K562 (cell line): ENCODE measurements around the gene JUND. TPM values are rescaled to one million over a fixed set of nuclear protein-coding genes. Genes with fewer than 3 reads are reported as not detected.

ENCODE experiments used
- CEBPZ ChIP-seq: fragments of 150-350 bp; IDR thresholded peaks from 2 replicates; pipeline ENCODE4 v1.6.1; 2014; ENCODE audit warnings: low read depth, mild to moderate bottlenecking, low read length, borderline replicate concordance
- CREBBP ChIP-seq: IDR thresholded peaks from one replicate; pipeline ENCODE4 v1.6.1; 2012; ENCODE audit warnings: low read depth, mild to moderate bottlenecking, control low read depth, inconsistent platforms, low read length
- ETV6 ChIP-seq, 3 experiments: fragments of 150-350 bp in 1 of 3; sonication (generic) in 1 of 3; formaldehyde crosslinking in 1 of 3; IDR thresholded peaks; 2 replicates each; pipeline versions ENCODE4 v1.6.1 to v1.8.0; 2014 to 2022; ENCODE audit warnings: borderline replicate concordance in 2 of 3, low read depth in 2 of 3, antibody characterized with exemption in 1 of 3, low read length in 1 of 3, mild to moderate bottlenecking in 1 of 3, missing genetic modification reagents in 1 of 3
- GABPB2 ChIP-seq: fragments of 250-450 bp; sonication (Bioruptor Pico); conservative IDR thresholded peaks from 2 replicates; pipeline ENCODE4 v1.5.1; 2021; ENCODE audit warnings: mild to moderate bottlenecking
- HDAC8 ChIP-seq: fragments of 450-650 bp; IDR thresholded peaks from 2 replicates; pipeline ENCODE4 v1.6.1; 2016; ENCODE audit warnings: mild to moderate bottlenecking, missing genetic modification characterization, moderate library complexity, missing compliant biosample characterization
- NR0B1 ChIP-seq: fragments of 450-650 bp; IDR thresholded peaks from one replicate; pipeline ENCODE4 v1.6.1; 2018; ENCODE audit warnings: mild to moderate bottlenecking, moderate library complexity; ENCODE audit not compliant: partially characterized antibody
- PCBP1 ChIP-seq: fragments of 200-400 bp; formaldehyde crosslinking; IDR thresholded peaks from 2 replicates; pipeline ENCODE4 v1.6.1; 2018; ENCODE audit warnings: mild to moderate bottlenecking, low read depth, low read length; ENCODE audit not compliant: poor library complexity, severe bottlenecking
- SIN3B ChIP-seq: fragments of 450-650 bp; IDR thresholded peaks from 2 replicates; pipeline ENCODE4 v1.6.1; 2017; ENCODE audit warnings: low read depth, mild to moderate bottlenecking, moderate library complexity
- SMARCC2 ChIP-seq: fragments of 450-650 bp; IDR thresholded peaks from 2 replicates; pipeline ENCODE4 v1.6.1; 2017; ENCODE audit warnings: antibody characterized with exemption, moderate library complexity, mild to moderate bottlenecking, low read depth
- SPI1 ChIP-seq: IDR thresholded peaks from 2 replicates; pipeline ENCODE4 v1.6.1; 2011; ENCODE audit warnings: low read depth, low read length, control low read depth, borderline replicate concordance
- SRF ChIP-seq, 2 experiments: fragments of 250-450, 450-650 bp in 1 of 2; sonication (Bioruptor Pico) in 1 of 2; sonication (generic) in 1 of 2; formaldehyde crosslinking; IDR thresholded peaks; 2 replicates each; pipeline versions ENCODE4 v1.5.0 to v1.5.1; 2020 to 2022; ENCODE audit warnings: mild to moderate bottlenecking in 1 of 2, missing genetic modification reagents in 1 of 2
- TBL1XR1 ChIP-seq, 2 experiments: IDR thresholded peaks; 2 replicates each; pipeline ENCODE4 v1.6.1; 2012; ENCODE audit warnings: improper control_type of control experiment in 2 of 2, low read length in 2 of 2, mild to moderate bottlenecking in 1 of 2
- ZNF24 ChIP-seq: fragments of 450-650 bp; IDR thresholded peaks from 2 replicates; pipeline ENCODE4 v1.6.1; 2016
- ZNF57 ChIP-seq: fragments of 450-650 bp; formaldehyde crosslinking; IDR thresholded peaks from 2 replicates; pipeline ENCODE4 v1.4.0; 2020; ENCODE audit warnings: mild to moderate bottlenecking, moderate library complexity
- ZNF77 ChIP-seq: fragments of 250-450 bp; sonication (Bioruptor Pico); IDR thresholded peaks from 2 replicates; pipeline ENCODE4 v1.5.0; 2020
- ZNF778 ChIP-seq: fragments of 450-650 bp; formaldehyde crosslinking; IDR thresholded peaks from 2 replicates; pipeline ENCODE4 v1.4.0; 2020; ENCODE audit warnings: mild to moderate bottlenecking, moderate library complexity
- ZNF785 ChIP-seq: fragments of 250-450 bp; sonication (Bioruptor Pico); IDR thresholded peaks from 2 replicates; pipeline ENCODE4 v1.4.0; 2020; ENCODE audit warnings: mild to moderate bottlenecking
- ZNF830 ChIP-seq: fragments of 250-450 bp; sonication (Bioruptor Pico); IDR thresholded peaks from 2 replicates; pipeline ENCODE4 v1.5.0; 2021; ENCODE audit warnings: mild to moderate bottlenecking
- polyA plus RNA-seq, 8 experiments: library from polyadenylated mRNA; depleted of rRNA in 4 of 8; stranded (reverse) in 5 of 8; unstranded in 3 of 8; fragments of >200 nt; fragmentation: Nextera tagmentation in 2 of 8; fragmentation: Illumina TruSeq in 1 of 8; extraction: Ambion mirVana in 2 of 8; extraction: Trizol in 1 of 8; gene quantifications; 2 replicates each; pipeline versions ENCODE4 v1.2.1 to v1.2.3, GENCODE V29; 2011 to 2014; ENCODE audit warnings: inconsistent platforms in 1 of 8, missing spikeins in 1 of 8
- total RNA-seq, 7 experiments: library from RNA; depleted of rRNA in 6 of 7; stranded (reverse); fragments of >200 nt in 6 of 7; fragmentation: Illumina TruSeq in 2 of 7; extraction: Trizol in 2 of 7; gene quantifications; 2 replicates each; pipeline versions ENCODE4 v1.2.1 to v1.2.3, GENCODE V29; 2011 to 2021; ENCODE audit warnings: low replicate concordance in 1 of 7
- TF ChIP-seq, protein P1 (sequence below), 2 experiments: fragments of 450-650 bp; conservative IDR thresholded peaks; 2 replicates each; pipeline ENCODE4 v1.6.1; 2017; ENCODE audit warnings: mild to moderate bottlenecking in 2 of 2, moderate library complexity in 2 of 2
- TF ChIP-seq, protein P2 (sequence below): fragments of 250-450 bp; sonication (Bioruptor Pico); IDR thresholded peaks from 2 replicates; pipeline ENCODE4 v1.5.1; 2021; ENCODE audit warnings: mild to moderate bottlenecking

JUND gene
- total and polyA plus RNA-seq, 9 of the 15 experiments (the other 6 are each of a cell fraction or from before 2014, with no cell fraction given): 6.4 to 286 (median 42.3) TPM

- TF ChIP-seq CEBPZ (0 out of 2 replicates have a peak, but pooled peaks have one; percentile 29), SPI1 (no peak), ZNF778 (CRISPR knock-in tag) (no peak), ZNF77 (CRISPR knock-in tag) (no peak), SIN3B (peak; percentile 48; the same call in 1 of the 2 replicates), NR0B1 (no peak), TBL1XR1 (IDR thresholded peaks at IDR 0.05; ENCODE audit: low read length in 2 of 2) (peak; percentile 38 to 39; a peak in 2 of 4 replicates), CREBBP (no peak), ZNF785 (CRISPR knock-in tag) (no peak), PCBP1 (no peak), ZNF24 (no peak), ZNF57 (no peak), ETV6 (IDR thresholded peaks at IDR 0.05; ENCODE audit: borderline replicate concordance in 1 of 2, low read depth in 2 of 2, low read length in 1 of 2) (no peak), ETV6 (CRISPR knock-in tag; IDR thresholded peaks at IDR 0.05; ENCODE audit: borderline replicate concordance) (peak; percentile 56; the same call in 1 of the 2 replicates), HDAC8 (tag) (no peak), SMARCC2 (0 out of 2 replicates have a peak, but pooled peaks have one; percentile 53), SRF (CRISPR knock-in tag; IDR thresholded peaks at IDR 0.05) (peak in 1 of 2 experiments; percentile 73; a peak in 1 of 4 replicates), GABPB2 (no peak), ZNF830 (CRISPR knock-in tag) (no peak)
- TF ChIP-seq, protein P1, sequence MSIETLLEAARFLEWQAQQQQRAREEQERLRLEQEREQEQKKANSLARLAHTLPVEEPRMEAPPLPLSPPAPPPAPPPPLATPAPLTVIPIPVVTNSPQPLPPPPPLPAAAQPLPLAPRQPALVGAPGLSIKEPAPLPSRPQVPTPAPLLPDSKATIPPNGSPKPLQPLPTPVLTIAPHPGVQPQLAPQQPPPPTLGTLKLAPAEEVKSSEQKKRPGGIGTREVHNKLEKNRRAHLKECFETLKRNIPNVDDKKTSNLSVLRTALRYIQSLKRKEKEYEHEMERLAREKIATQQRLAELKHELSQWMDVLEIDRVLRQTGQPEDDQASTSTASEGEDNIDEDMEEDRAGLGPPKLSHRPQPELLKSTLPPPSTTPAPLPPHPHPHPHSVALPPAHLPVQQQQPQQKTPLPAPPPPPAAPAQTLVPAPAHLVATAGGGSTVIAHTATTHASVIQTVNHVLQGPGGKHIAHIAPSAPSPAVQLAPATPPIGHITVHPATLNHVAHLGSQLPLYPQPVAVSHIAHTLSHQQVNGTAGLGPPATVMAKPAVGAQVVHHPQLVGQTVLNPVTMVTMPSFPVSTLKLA (conservative IDR thresholded peaks at IDR 0.05): peak; percentile 56 to 74
- TF ChIP-seq, protein P2, sequence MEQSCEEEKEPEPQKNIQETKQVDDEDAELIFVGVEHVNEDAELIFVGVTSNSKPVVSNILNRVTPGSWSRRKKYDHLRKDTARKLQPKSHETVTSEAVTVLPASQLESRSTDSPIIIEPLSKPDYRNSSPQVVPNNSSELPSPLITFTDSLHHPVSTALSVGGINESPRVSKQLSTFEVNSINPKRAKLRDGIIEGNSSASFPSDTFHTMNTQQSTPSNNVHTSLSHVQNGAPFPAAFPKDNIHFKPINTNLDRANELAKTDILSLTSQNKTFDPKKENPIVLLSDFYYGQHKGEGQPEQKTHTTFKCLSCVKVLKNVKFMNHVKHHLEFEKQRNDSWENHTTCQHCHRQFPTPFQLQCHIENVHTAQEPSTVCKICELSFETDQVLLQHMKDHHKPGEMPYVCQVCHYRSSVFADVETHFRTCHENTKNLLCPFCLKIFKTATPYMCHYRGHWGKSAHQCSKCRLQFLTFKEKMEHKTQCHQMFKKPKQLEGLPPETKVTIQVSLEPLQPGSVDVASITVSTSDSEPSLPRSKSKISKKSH (CRISPR knock-in tag): no peak
These were observed 1.7 kb downstream of the JUND start (continued) for GRCh38 chr19:18279516-18280246.
